NCI-H1105 (cell line): ENCODE data around the gene CSTPP1.

ENCODE experiments used
- DNase-seq: peaks from one replicate; lab custom pipeline; 2025; lab: John Stamatoyannopoulos, UW

Gene CSTPP1

GRCh38 chr11:46936138-46937110 is at the start of gene CSTPP1:
Gene CSTPP1, plus strand, starts transcription at chr11:46936761. Its CDS starts 45 bp downstream, at chr11:46936806.
- peak; percentile 91 for DNase-seq

GRCh38 chr11:46888636-46889035 is 47.9 kb upstream of the CSTPP1 start:
- DNase-seq: no peak

- no peak for DNase-seq
Measured at GRCh38 chr11:46889251-46889650, 47.3 kb upstream of the CSTPP1 start.

GRCh38 chr11:46889689-46890475 is 46.7 kb upstream of the CSTPP1 start:
- DNase-seq: peak; percentile 74

- DNase-seq: no peak
Measured at GRCh38 chr11:46890665-46891064, 45.9 kb upstream of the CSTPP1 start.

GRCh38 chr11:46892109-46892508 is 44.5 kb upstream of the CSTPP1 start:
- DNase-seq: no peak

GRCh38 chr11:46892838-46893237 is 43.7 kb upstream of the CSTPP1 start:
- no peak for DNase-seq

- DNase-seq: no peak
Measured at GRCh38 chr11:46894506-46894905, 42.1 kb upstream of the CSTPP1 start.

GRCh38 chr11:46894961-46895360 is 41.6 kb upstream of the CSTPP1 start:
- no peak for DNase-seq

- peak; percentile 21 for DNase-seq
Measured at GRCh38 chr11:46895821-46896220, 40.7 kb upstream of the CSTPP1 start.

- DNase-seq: no peak
Measured at GRCh38 chr11:46896719-46897406, 39.7 kb upstream of the CSTPP1 start.

GRCh38 chr11:46898396-46899095 is 38.0 kb upstream of the CSTPP1 start:
- DNase-seq: no peak

GRCh38 chr11:46899501-46900025 is 37.0 kb upstream of the CSTPP1 start:
- no peak for DNase-seq

- DNase-seq: no peak
Measured at GRCh38 chr11:46900091-46900746, 36.3 kb upstream of the CSTPP1 start.

- DNase-seq: no peak
Measured at GRCh38 chr11:46901156-46901555, 35.4 kb upstream of the CSTPP1 start.

- DNase-seq: no peak
Measured at GRCh38 chr11:46902694-46903093, 33.9 kb upstream of the CSTPP1 start.

GRCh38 chr11:46903846-46904245 is 32.7 kb upstream of the CSTPP1 start:
- no peak for DNase-seq

GRCh38 chr11:46905806-46906205 is 30.8 kb upstream of the CSTPP1 start:
- no peak for DNase-seq

- no peak for DNase-seq
Measured at GRCh38 chr11:46906609-46907041, 29.9 kb upstream of the CSTPP1 start.

GRCh38 chr11:46907606-46908005 is 29.0 kb upstream of the CSTPP1 start:
- DNase-seq: no peak
